HEK293 (cell line): ENCODE measurements around the gene PRKCA.

Experiments used
- GFI1B ChIP-seq: fragments of 450-650 bp; formaldehyde crosslinking; IDR thresholded peaks from 2 replicates; pipeline ENCODE4 v1.5.1; 2016; ENCODE audit warnings: missing biosample characterization, missing genetic modification characterization
- GLI4 ChIP-seq: fragments of 450-650 bp; formaldehyde crosslinking; IDR thresholded peaks from 2 replicates; pipeline ENCODE4 v1.5.1; 2016; ENCODE audit warnings: missing biosample characterization, missing genetic modification characterization
- GLIS1 ChIP-seq: fragments of 450-650 bp; formaldehyde crosslinking; IDR thresholded peaks from 2 replicates; pipeline ENCODE4 v1.5.1; 2016; ENCODE audit warnings: missing biosample characterization, missing genetic modification characterization
- HOXC10 ChIP-seq: sonication (generic); formaldehyde crosslinking; IDR thresholded peaks from 2 replicates; pipeline ENCODE4 v1.8.1; 2023; ENCODE audit warnings: mild to moderate bottlenecking, missing genetic modification reagents
- KLF8 ChIP-seq: fragments of 450-650 bp; formaldehyde crosslinking; IDR thresholded peaks from 2 replicates; pipeline ENCODE4 v1.5.1; 2016; ENCODE audit warnings: missing biosample characterization, missing genetic modification characterization
- MYNN ChIP-seq: fragments of 450-650 bp; formaldehyde crosslinking; IDR thresholded peaks from 2 replicates; pipeline ENCODE4 v1.5.1; 2016; ENCODE audit warnings: missing biosample characterization, missing genetic modification characterization, borderline replicate concordance
- MZF1 ChIP-seq: fragments of 450-650 bp; formaldehyde crosslinking; IDR thresholded peaks from 2 replicates; pipeline ENCODE4 v1.5.1; 2017; ENCODE audit warnings: missing biosample characterization, missing genetic modification characterization, borderline replicate concordance
- PRDM6 ChIP-seq: fragments of 450-650 bp; formaldehyde crosslinking; IDR thresholded peaks from 2 replicates; pipeline ENCODE4 v1.5.1; 2017; ENCODE audit warnings: missing biosample characterization, missing genetic modification characterization
- REPIN1 ChIP-seq: fragments of 450-650 bp; formaldehyde crosslinking; IDR thresholded peaks from 2 replicates; pipeline ENCODE4 v1.5.1; 2017; ENCODE audit warnings: missing biosample characterization, missing genetic modification characterization, low read depth
- SETDB1 ChIP-seq: IDR thresholded peaks from one replicate; pipeline ENCODE4 v1.6.1; 2017; ENCODE audit warnings: mild to moderate bottlenecking, low read length, moderate library complexity, mixed read lengths; ENCODE audit not compliant: insufficient read length
- SP3 ChIP-seq: fragments of 450-650 bp; formaldehyde crosslinking; IDR thresholded peaks from 2 replicates; pipeline ENCODE4 v1.5.1; 2016; ENCODE audit warnings: missing biosample characterization, missing genetic modification characterization
- TRIM28 ChIP-seq: IDR thresholded peaks from 2 replicates; pipeline ENCODE4 v1.6.1; 2011; ENCODE audit warnings: low read length, control low read depth, borderline replicate concordance
- WT1 ChIP-seq: fragments of 450-650 bp; formaldehyde crosslinking; IDR thresholded peaks from 2 replicates; pipeline ENCODE4 v1.5.1; 2016; ENCODE audit warnings: missing biosample characterization, missing genetic modification characterization
- YY2 ChIP-seq: fragments of 450-650 bp; formaldehyde crosslinking; IDR thresholded peaks from 2 replicates; pipeline ENCODE4 v1.5.1; 2016; ENCODE audit warnings: missing biosample characterization, missing genetic modification characterization
- ZBTB1 ChIP-seq: fragments of 450-650 bp; formaldehyde crosslinking; IDR thresholded peaks from 2 replicates; pipeline ENCODE4 v1.5.1; 2016; ENCODE audit warnings: missing biosample characterization, missing genetic modification characterization
- ZBTB17 ChIP-seq: fragments of 450-650 bp; formaldehyde crosslinking; IDR thresholded peaks from 2 replicates; pipeline ENCODE4 v1.5.1; 2016; ENCODE audit warnings: missing biosample characterization, missing genetic modification characterization
- ZBTB21 ChIP-seq: fragments of 450-650 bp; formaldehyde crosslinking; IDR thresholded peaks from 2 replicates; pipeline ENCODE4 v1.5.1; 2017; ENCODE audit warnings: missing biosample characterization, missing genetic modification characterization
- ZBTB6 ChIP-seq: fragments of 450-650 bp; formaldehyde crosslinking; IDR thresholded peaks from 2 replicates; pipeline ENCODE4 v1.5.1; 2017; ENCODE audit warnings: missing biosample characterization, missing genetic modification characterization
- ZNF121 ChIP-seq: fragments of 450-650 bp; formaldehyde crosslinking; IDR thresholded peaks from 2 replicates; pipeline ENCODE4 v1.5.1; 2016; ENCODE audit warnings: missing biosample characterization, missing genetic modification characterization
- ZNF157 ChIP-seq: fragments of 450-650 bp; formaldehyde crosslinking; IDR thresholded peaks from 2 replicates; pipeline ENCODE4 v1.5.1; 2016; ENCODE audit warnings: missing biosample characterization, missing genetic modification characterization
- ZNF16 ChIP-seq: fragments of 450-650 bp; formaldehyde crosslinking; IDR thresholded peaks from 2 replicates; pipeline ENCODE4 v1.5.1; 2016; ENCODE audit warnings: low read depth, missing biosample characterization, missing genetic modification characterization
- ZNF169 ChIP-seq: fragments of 450-650 bp; formaldehyde crosslinking; IDR thresholded peaks from 2 replicates; pipeline ENCODE4 v1.5.1; 2016; ENCODE audit warnings: missing biosample characterization, missing genetic modification characterization
- ZNF221 ChIP-seq: fragments of 450-650 bp; formaldehyde crosslinking; IDR thresholded peaks from 2 replicates; pipeline ENCODE4 v1.5.1; 2017; ENCODE audit warnings: missing biosample characterization, missing genetic modification characterization, borderline replicate concordance
- ZNF23 ChIP-seq: fragments of 450-650 bp; formaldehyde crosslinking; IDR thresholded peaks from 2 replicates; pipeline ENCODE4 v1.5.1; 2016; ENCODE audit warnings: missing biosample characterization, missing genetic modification characterization, borderline replicate concordance
- ZNF24 ChIP-seq: fragments of 450-650 bp; formaldehyde crosslinking; IDR thresholded peaks from 2 replicates; pipeline ENCODE4 v1.5.1; 2016; ENCODE audit warnings: missing biosample characterization, missing genetic modification characterization
- ZNF266 ChIP-seq: fragments of 450-650 bp; formaldehyde crosslinking; IDR thresholded peaks from 2 replicates; pipeline ENCODE4 v1.5.1; 2016; ENCODE audit warnings: missing biosample characterization, missing genetic modification characterization, low read depth
- ZNF324 ChIP-seq: fragments of 450-650 bp; formaldehyde crosslinking; IDR thresholded peaks from 2 replicates; pipeline ENCODE4 v1.5.1; 2016; ENCODE audit warnings: missing biosample characterization, missing genetic modification characterization
- ZNF391 ChIP-seq: fragments of 450-650 bp; formaldehyde crosslinking; IDR thresholded peaks from 2 replicates; pipeline ENCODE4 v1.5.1; 2016; ENCODE audit warnings: low read depth, missing biosample characterization, missing genetic modification characterization, borderline replicate concordance
- ZNF423 ChIP-seq: fragments of 450-650 bp; formaldehyde crosslinking; IDR thresholded peaks from 2 replicates; pipeline ENCODE4 v1.5.1; 2016; ENCODE audit warnings: missing biosample characterization, missing genetic modification characterization
- ZNF473 ChIP-seq: fragments of 450-650 bp; formaldehyde crosslinking; IDR thresholded peaks from 2 replicates; pipeline ENCODE4 v1.5.1; 2017; ENCODE audit warnings: missing biosample characterization, missing genetic modification characterization
- ZNF529 ChIP-seq: fragments of 450-650 bp; formaldehyde crosslinking; IDR thresholded peaks from 2 replicates; pipeline ENCODE4 v1.5.1; 2017; ENCODE audit warnings: missing genetic modification characterization, missing biosample characterization; ENCODE audit not compliant: insufficient replicate concordance
- ZNF544 ChIP-seq: fragments of 450-650 bp; formaldehyde crosslinking; IDR thresholded peaks from 2 replicates; pipeline ENCODE4 v1.5.0; 2017; ENCODE audit warnings: missing biosample characterization, missing genetic modification characterization
- ZNF561 ChIP-seq: fragments of 450-650 bp; IDR thresholded peaks from 2 replicates; pipeline ENCODE4 v1.5.1; 2018; ENCODE audit warnings: missing biosample characterization, missing genetic modification characterization, borderline replicate concordance
- ZNF626 ChIP-seq: fragments of 450-650 bp; sonication (Bioruptor Pico); formaldehyde crosslinking; IDR thresholded peaks from 2 replicates; pipeline ENCODE4 v1.5.1; 2018; ENCODE audit warnings: missing biosample characterization, missing genetic modification characterization, inconsistent platforms
- ZNF629 ChIP-seq: fragments of 450-650 bp; formaldehyde crosslinking; IDR thresholded peaks from 2 replicates; pipeline ENCODE4 v1.5.1; 2017; ENCODE audit warnings: missing biosample characterization, missing genetic modification characterization
- ZNF654 ChIP-seq: fragments of 450-650 bp; formaldehyde crosslinking; IDR thresholded peaks from 2 replicates; pipeline ENCODE4 v1.5.1; 2016; ENCODE audit warnings: low read depth, missing biosample characterization, missing genetic modification characterization
- ZNF660 ChIP-seq: fragments of 450-650 bp; IDR thresholded peaks from 2 replicates; pipeline ENCODE4 v1.5.1; 2018; ENCODE audit warnings: missing biosample characterization, mild to moderate bottlenecking, missing genetic modification characterization
- ZNF791 ChIP-seq: fragments of 450-650 bp; formaldehyde crosslinking; IDR thresholded peaks from 2 replicates; pipeline ENCODE4 v1.5.1; 2016; ENCODE audit warnings: missing biosample characterization, missing genetic modification characterization
- ZNF837 ChIP-seq: fragments of 450-650 bp; formaldehyde crosslinking; IDR thresholded peaks from 2 replicates; pipeline ENCODE4 v1.5.1; 2016; ENCODE audit warnings: missing biosample characterization, missing genetic modification characterization

Gene PRKCA

DNA sequence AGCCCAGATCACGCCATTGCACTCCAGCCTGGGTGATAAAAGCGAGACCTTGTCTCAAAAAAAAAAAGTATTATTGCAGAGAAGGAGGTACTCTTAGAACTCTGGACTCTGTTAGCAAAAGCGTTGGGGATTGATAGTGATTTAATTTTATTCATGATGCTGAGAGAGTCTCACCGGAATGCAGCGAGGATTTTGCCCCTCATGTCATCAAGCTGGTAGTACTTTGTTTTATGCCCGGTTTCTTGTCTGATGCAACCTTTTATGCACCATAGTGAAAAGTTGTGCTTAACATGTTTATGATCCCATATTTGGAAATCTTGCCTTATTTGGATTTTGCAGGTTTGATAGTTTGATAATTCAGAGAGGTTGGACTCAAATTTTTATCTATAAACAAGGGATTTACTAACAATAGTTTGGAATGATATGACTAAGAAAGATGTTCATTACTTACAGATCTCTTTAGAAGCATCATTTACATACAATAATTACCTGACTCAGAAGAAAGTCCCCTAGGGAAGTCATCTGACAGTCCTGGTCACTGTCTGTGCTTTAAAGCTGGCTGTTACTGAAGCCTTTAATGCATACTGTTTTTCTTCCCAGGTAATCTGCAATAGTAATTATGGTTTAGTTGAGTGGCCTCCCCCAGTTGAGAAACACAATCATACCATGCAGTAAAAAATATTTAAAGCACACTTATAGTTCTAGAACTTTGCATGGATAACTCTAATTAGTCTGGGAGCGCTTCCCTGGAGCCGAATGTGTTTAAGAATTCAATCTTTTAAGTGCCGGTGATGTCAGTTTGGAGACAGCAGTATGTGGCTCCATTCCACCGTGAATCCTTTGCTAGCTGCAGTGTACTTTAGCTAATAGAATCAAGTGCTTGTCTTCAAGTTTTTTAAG is 120.9 kb downstream of the PRKCA start (continued):
- TF ChIP-seq KLF8 (tag by site-specific recombination) = peak; percentile 67; the same call in 1 of the 2 replicates
- TF ChIP-seq ZNF837 = no peak
- TF ChIP-seq ZNF791 = no peak
- TF ChIP-seq ZBTB17 (tag by site-specific recombination) = peak; percentile 38
- TF ChIP-seq ZNF561 (tag by site-specific recombination) = peak; percentile 66
- 0 out of 2 replicates have a peak, but pooled peaks have one; percentile 37 for TF ChIP-seq ZBTB1 (tag by site-specific recombination)
- TF ChIP-seq ZNF324 = no peak
- no peak for TF ChIP-seq GFI1B
- TF ChIP-seq PRDM6 (tag by site-specific recombination) = peak; percentile 99
- TF ChIP-seq TRIM28 = peak; percentile 70; the same call in 1 of the 2 replicates
- TF ChIP-seq SP3 (tag by site-specific recombination) = no peak; the same call in 1 of the 2 replicates
- no peak for TF ChIP-seq ZNF473 (tag by site-specific recombination)
- no peak for TF ChIP-seq ZNF529 (tag by site-specific recombination)
- no peak for TF ChIP-seq MYNN (tag by site-specific recombination)
- TF ChIP-seq GLI4 (tag by site-specific recombination) = no peak
- TF ChIP-seq ZBTB21 (tag by site-specific recombination) = no peak
- no peak for TF ChIP-seq MZF1
- no peak for TF ChIP-seq ZNF654 (tag by site-specific recombination)
- no peak for TF ChIP-seq HOXC10
- TF ChIP-seq ZNF660 (tag by site-specific recombination) = no peak
- TF ChIP-seq WT1 (tag by site-specific recombination) = peak; percentile 91
- TF ChIP-seq ZNF121 (tag by site-specific recombination) = no peak
- TF ChIP-seq ZNF629 (tag by site-specific recombination) = peak; percentile 46; the same call in 1 of the 2 replicates
- TF ChIP-seq ZNF391 (tag by site-specific recombination) = no peak
- TF ChIP-seq ZNF221 (tag by site-specific recombination) = no peak
- no peak for TF ChIP-seq REPIN1 (tag by site-specific recombination)
- TF ChIP-seq ZBTB6 = peak; percentile 53
- no peak for TF ChIP-seq ZNF626 (tag by site-specific recombination)
- TF ChIP-seq ZNF544 = no peak
- no peak for TF ChIP-seq ZNF169
- no peak for TF ChIP-seq ZNF423 (tag by site-specific recombination)
- peak; percentile 71; the same call in 1 of the 2 replicates for TF ChIP-seq ZNF266
- no peak for TF ChIP-seq ZNF157 (tag by site-specific recombination)
- TF ChIP-seq ZNF24 = peak; percentile 31; the same call in 1 of the 2 replicates
- TF ChIP-seq SETDB1 = no peak
- TF ChIP-seq GLIS1 (tag by site-specific recombination) = peak; percentile 96
- no peak for TF ChIP-seq ZNF16 (tag by site-specific recombination)
- no peak for TF ChIP-seq YY2 (tag by site-specific recombination)
- TF ChIP-seq ZNF23 (tag by site-specific recombination) = no peak
